Measurements from ENCODE around the gene PIP5K1B.
"Not testable (repeated sequence)": the region's sequence is repeated elsewhere in the genome, so short reads cannot be mapped to it uniquely, and the experiment has no call there.

The PIP5K1B gene

DNA sequence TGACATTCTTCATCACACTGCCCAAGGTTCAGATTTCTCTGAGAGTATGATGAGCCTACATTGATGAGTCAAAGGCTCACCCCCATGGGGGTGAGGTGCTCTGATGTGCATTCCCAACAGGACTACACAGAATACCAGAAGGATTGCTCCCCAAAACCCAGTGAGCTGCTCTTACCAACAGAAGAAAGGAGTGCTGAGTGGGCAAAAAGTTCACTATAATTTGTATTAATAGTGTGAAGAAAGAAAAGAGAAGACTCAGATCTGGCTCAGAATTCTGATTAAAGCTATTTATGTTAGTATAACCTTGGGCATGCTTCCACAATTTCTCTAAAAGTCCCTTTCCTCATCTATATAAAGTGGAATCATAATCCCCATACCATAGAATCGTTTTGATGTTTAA, 262.8 kb downstream of the PIP5K1B start:
- no peak for DNase-seq

DNA sequence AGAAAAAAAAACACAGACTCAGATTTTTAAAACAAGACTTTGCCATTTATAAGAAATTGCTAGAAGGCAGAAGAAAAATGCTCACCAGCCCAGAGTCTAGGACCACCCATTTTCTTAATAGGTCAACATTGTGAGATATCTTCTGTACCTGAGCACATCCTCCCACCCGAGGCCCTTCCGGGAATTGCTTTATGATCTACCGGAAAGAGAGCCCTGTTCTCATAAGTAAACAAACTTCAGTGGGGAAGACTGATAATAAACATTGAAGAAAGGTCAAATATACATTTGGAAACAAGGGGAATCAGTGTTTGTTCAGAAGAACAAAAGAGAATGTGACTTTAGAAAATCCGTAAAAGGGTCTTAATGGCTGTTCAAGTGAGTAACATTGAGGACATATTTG, 264.5 kb downstream of the PIP5K1B start:
- no peak for DNase-seq

DNA sequence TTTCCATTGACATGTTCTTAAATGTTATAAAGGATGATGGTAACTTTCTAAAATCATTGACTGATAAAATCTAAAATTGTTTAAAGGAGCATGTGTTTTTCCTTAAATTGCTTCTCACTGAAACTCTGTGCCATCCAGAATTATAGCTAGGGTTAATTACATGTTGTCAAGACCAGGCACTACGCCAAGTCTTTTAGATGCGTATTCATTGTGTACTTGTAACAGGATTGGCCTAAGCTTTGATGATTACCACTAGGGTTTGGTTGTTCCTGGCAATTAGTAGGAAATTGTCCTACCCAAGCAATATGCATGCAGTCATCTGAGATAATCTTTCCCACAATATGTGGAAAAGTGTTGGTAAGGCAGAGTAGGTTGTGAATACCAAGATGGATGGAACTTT, 265.1 kb downstream of the PIP5K1B start:
- peak; percentile 87 for DNase-seq

DNA sequence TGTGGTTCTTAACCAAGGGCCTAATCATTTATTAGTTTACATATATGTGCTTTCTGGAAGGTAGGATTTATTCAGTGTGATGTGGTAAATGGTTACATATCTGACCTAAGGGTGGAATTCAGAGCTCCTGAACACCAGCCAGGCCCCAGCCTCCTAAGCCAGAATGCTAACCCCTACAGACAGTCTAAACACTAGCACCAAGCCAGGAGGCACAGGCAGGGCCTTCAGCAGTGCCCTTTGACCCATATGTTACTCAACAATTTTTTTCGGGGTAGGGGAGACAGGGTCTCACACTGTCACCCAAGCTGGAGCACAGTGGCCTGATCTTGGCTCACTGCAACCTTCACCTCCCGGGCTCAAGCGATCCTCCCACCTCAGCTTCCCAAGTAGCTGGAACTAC, 268.6 kb downstream of the PIP5K1B start:
- DNase-seq, result no peak

DNA sequence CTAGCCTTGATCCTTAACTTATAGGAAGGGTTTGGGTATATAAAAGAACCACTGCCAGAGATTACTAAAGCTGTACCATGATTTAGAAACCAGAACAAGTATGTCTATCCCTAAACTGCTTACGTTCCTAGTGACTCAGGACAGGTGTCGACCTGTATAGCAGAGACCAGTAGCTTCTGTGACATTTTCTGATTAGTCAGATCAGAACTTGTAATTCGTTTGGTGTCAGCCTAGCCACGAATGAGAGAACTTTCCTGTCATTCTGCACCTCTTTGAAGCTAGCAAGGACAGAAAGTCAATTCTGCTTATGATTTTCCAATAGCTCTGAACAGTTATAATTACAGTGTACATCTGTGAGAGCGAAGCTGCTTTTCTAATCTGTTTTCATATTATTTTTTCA, 269.4 kb downstream of the PIP5K1B start:
- no peak for DNase-seq

DNA sequence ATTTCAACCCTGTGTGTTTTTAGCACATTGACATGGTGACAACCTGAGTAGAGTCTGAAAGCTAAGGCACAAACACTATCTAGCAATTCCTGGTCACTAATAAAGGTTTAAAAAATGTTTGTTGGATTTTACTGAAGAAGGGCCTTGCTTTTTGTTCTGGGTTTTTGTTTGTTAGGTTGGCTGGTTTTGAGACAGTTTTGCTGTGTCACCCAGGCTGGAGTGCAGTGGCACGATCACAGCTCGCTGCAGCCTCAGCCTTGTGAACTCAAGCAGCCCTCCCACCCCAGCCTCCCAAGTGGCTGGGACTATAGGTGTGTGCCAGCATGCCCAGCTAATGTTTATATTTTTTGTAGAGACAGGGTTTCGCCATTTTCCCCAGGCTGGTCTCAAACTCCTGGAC, 269.9 kb downstream of the PIP5K1B start:
- no peak for DNase-seq

DNA sequence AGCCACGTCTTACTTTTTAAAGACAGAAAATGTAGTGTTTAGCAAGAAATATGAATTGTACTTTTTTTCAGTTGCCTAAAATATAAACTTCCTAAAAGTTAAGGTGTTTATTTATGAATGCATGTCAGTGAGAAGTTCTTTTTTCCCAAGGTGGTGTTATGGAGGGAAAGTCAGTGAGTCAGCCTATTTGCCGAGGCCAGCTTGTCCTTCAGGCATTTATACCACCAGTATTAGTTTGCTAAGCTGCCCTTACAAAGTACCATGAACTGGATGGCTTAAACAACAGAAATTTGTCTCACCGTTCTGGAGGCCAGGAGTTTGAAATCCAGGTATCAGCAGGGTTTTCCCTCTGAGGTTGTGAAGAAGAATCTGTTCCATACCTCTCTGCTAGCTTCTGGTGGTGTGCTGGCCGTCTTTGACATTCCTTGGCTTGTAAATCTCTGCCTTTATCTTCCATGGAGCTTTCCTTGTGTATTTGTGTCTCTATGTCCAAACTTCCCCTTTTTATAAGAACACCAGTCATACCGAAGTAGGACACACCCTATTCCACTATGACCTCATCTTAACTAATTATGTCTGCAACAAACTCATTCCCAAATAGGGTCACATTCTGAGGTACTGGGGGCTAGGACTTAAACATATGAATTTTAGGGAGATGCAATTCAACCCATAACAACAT, 270.5 kb downstream of the PIP5K1B start:
- DNase-seq, result no peak

DNA sequence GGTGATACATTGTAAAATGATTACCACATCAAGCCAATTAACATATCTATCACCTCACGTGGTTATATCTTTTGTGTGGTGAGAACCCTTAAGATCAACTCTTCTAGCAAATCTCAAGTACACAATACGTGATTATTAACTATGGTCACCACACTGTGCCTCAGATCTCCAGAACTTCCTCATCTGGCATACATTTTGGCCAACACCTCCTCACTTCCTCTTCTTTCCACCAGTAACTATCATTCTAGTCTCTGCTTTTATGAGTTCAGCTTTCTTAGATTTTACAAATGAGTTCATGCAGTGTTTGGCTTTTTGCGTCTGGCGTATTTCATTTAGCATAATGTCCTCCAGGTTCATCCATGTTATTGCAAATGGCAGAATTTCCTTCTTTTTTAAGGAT, 273.0 kb downstream of the PIP5K1B start:
- DNase-seq, result no peak

DNA sequence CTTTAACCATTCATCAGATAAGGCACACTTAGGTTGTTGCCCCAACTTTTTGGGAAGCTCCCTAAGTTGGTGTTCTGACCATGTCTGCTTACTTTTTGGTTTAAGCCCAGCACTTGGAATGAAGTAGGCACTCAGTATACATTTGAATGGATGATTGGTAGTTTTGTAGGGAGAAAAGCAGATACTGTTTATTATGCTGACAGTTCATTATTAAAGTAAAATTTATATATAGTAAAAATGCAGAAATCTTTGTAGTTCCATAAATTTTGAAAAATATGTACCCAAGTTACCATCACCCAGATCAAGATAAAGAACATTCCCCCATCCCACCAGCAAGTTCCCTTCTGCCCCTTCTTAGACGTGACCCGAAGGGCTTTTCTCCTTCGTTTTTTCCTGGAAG, 273.5 kb downstream of the PIP5K1B start:
- no peak for DNase-seq

DNA sequence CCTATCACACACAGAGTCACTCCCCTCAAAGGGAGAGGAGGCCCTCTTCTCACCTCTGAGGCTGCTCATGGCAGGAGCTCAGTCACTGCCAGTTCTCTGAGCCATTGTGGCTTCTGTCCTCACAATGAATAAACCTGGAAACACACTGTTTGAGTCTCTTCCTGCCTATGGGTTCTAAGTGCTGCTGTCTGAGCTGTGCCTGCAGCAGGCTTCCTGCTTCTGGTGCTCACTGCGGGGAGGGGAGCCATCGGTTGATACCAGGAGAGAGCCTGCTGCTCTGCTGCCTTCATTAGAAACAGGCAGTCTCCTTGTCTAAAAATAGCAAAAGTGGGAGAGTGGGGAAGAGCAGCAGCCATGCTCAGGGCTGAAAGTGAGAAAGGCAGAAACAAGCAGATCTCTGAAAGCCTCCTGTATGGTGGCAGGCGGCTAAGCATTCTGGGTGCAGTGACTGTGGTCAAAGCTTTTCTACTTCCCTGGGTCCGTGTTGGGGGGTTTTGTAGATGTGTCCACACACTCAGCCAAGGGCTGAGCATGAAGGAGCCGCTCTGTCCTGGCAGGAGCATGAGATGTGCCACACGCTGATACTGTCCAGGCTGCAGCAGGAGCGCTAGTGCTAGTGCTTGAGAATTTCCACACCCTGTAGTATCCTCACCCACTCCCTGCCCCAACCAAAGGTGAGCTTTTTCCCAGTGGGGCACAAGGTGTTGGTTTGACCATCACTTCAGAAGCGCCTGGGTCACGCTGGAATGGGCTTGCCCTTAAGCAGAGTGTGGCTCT, 274.7 kb downstream of the PIP5K1B start:
- no peak for DNase-seq

DNA sequence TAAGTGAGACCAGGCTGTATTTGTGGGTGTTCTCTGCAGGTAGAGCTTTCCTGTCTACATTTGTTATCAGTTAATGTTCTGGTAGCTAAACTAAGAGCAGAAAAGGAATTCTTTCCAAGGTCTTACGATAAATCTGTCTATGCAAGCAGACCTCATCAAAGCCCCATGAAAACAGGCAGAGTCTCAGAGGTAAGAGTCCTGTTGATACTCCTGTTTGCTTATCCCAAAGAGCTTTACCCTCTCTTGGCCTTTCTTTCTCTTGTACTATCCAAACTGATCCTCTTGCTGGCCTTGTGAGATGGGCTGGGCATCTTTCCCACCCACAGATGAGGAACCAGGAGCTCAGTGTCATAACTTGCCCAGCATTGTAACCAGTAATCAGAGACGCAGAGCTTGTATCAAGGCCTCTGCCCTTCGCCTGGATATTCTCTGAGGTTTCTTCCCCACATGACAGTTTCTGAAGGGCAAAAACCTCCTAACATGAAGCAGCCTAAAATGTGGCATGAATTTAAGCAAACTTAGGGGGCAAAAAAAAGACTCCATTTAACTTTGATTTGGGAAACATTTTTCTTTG, 275.4 kb downstream of the PIP5K1B start:
- no peak for DNase-seq

DNA sequence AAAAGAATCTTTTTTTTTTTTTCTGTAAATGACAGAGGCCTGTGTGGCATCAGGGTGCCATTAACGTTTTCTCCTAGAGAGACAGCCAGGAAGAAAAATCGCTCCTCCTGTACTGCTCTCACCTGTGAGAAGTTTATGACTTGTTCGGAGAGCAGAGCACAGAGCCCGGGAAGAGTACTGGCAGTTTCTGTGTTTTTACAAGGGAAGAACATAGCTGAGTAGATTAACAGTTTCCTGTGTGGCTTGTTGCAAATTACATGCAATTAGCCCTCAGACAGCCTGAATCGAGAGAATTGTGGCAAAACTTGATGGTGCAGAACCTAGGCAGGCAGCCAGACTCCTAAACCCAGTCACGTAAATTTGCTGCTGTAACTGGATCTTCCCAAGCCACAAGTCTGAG, 276.7 kb downstream of the PIP5K1B start:
- DNase-seq, result peak; percentile 36

DNA sequence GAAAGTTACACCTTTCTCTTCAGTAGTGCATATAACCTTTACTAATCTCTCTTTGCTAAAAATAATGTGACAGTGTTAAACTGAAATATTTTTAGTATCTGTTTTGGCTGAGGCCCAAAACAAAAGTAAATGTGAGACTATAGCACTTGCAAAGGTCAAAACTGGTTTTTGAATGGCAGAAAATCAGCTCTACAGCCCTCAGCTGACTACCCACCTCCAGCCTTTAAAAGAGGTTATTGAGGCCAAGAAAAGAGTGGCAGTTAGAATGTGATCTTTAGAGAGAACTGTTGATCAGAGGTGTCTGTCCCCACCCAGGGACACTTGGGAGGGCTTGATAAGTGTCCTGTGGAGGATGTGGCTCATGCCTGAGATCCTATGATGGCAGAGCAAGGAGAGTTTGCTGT, 278.0 kb downstream of the PIP5K1B start:
- no peak for DNase-seq

DNA sequence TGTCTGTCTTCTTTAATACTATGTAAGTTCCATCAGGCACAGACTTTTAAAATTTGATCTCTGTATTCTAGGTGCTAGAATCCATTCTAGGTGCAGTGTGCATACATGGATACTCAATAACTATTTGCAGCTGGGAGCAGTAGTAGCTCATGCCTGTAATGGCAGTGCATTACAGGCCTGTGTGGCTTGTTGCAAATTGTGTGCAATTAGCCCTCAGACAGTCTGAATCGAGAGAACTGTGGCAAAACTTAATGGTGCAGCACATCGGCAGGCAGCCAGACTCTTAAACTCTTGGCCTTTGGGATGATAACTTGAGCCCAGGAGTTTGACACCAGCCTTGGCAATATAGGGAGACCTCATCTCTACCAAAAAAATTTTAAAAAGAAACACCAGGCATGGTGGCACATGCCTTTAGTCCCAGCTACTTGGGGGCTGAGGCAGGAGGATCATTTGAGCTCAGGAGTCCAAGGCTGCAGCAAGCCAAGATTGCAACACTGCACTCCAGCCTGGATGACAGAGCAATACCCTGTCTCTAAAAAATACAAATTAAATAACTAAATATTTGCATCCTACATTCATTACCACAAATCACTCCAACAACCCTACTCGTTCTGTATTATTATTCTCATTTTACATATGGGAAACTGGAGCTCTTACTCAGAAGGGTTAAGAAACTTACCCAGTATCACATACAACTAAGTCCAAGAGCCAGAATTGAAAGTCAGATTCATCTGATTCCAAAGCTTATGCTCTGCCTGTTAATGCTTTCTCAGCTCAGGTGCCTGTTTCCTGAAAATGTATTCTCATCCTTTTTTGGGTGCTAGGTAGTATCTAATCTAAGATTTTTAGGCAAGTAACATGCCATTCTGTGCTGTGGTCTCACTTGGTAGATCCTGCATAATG, 278.7 kb downstream of the PIP5K1B start:
- DNase-seq, result peak; percentile 10

DNA sequence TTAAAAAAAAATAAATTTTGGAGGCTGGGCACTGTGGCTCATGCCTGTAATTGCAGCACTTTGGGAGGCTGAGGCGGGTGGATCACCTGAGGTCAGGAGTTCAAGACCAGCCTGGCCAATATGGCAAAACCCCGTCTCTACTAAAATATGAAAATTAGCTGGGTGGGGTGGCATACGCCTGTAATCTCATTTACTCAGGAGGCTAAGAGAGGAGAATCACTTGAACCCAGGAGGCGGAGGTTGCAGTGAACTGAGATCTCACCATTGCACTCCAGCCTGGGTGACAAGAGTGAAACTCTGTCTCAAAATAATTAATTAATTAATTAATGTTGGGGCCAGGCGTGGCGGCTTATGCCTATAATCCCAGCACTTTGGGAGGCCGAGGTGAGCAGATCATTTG, 281.9 kb downstream of the PIP5K1B start:
- DNase-seq, result not testable (repeated sequence)

DNA sequence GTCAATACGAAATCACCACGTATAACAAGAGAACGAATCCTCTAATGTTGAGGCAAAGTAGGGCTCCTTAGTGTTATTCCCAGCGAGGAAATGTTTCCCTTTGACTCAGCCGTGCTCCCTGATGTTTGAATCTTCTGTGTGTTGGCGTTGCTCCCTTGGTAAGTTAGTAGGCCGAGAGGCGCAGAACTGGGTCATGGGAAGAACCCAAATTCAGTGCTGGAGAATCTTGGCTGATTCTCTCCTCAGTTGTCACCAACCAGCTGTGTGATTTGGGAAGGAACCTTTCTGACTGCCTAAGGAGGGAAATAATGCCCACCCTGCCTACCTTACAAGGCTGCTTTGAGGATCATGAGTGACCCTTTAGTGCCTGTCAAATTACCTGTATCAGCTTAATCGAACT, 286.4 kb downstream of the PIP5K1B start:
- DNase-seq, result no peak

DNA sequence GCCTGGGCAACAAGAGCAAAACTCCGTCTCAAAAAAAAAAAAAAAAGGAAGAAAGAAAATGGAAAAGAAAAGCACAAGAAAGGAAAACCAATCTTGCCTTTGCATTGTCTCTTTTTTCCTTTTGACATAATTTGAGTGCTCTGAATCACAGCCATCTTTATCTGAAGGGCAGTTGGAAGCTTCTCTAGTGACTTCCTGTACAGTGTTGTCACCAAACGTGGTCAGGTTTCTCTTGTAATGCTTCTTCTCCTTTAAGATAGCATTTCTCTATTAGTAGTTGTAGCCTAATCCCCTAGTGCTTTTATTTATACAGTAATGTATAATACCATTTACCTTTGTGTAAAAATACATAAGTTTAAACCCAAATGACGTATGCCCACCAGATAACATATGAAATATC, 290.7 kb downstream of the PIP5K1B start:
- DNase-seq, result no peak

DNA sequence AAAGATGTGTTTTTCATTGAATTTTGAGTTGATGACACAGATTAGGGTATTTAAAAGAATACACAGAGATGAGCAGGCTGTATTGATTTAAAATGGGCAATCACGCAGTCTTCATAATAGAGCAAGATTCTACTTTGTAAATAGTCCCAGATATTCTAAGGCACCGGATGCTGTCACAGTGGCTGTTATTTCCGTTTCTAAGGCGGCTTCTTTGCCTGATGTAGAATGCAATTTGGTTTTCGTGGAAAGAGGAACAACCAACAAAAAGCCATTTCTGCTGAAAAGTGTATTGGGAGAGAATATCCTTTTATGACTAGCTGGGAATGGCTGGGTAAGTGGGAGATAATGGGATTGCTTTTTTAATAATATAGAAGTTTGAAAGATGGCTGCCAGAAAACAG, 291.4 kb downstream of the PIP5K1B start:
- no peak for DNase-seq

DNA sequence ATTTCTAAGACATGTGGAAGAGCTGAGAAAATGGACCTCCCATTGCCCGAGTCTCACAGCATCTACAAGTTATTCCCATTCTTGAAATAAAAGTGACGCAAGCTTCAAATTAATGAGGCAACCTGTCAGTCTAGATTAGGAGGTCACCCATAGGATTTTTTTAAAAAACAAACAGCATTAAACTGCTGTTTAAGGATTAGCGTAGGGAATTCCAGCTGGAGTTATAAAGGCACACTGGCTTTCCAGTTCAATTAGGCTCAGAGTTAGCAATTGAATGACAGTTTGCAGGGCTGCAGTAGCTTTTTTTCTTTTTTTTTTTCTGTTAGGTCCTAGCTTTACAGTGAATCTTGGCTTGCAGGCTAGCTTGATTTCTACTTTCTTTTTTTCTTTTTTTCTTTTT, 292.6 kb downstream of the PIP5K1B start:
- no peak for DNase-seq

DNA sequence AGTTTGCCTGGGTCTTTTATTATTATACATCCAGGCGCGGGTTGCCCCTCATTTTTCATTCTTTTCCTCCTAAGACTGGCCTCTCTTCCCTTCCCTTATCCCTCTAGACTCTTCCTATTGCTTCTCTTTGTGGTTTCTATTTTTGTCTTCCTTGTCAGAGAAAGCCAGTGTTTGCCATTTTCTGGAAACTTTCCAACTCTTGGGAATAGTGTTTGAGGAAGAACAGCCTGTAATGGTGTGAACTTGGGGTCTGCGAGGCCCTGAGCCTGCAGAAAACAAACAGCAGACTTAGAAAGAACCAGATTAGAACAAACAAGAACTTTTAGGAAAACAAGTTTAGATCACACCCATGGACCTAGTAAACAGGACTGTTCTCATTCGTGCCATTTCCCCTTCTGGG, 293.3 kb downstream of the PIP5K1B start:
- DNase-seq, result no peak

DNA sequence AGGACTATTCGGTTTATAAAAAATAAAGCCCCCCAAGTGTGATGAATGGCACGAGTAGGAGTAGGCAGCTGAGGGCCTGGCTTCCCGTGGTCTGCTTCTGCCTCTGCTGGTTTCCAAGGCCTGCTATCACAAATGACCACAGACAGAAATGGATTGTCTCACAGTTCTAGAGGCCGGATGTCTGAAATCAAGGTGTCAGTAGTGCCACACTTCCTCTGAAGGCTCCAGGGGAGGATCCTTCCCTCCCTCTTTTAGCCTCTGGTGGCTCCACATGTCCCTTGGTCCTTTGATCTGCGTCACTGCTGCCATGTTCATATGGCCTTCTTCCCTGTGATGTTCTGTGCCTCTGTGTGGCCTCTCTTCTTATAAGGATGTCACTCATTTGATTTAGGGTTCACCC, 293.8 kb downstream of the PIP5K1B start:
- DNase-seq, result no peak

DNA sequence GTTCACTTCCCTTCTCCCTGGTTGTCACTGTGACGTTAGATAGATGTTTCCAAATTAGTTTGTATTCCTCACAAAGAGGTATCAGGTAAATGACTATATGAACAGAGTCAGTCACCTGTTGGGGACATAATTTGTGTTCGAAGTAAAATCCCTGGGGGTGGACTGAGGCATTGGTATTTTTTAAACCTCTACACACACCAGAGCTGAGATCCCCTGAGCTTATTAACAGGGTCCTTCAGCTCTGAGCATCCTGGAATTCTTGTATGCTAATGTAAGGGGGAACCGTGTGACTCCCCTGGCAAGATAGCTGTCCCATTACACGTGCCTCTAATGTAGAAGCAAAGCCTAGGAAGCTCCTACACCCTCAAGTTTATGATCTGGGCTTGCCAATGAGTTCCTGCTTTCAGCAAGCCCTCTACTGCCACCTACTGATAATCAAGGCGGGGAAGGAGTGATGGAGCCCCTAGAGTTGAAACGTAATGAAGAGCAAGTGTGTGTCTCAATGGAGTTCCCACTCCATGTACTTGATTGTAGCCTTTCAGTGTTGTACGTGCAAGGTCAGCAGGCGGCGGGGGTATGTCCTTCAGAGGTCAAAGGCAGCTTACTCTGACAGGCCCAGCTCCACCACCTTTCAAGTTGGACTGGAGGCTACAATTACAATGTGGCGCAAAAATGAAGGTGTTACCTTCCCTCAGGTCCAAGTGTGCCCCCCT, 294.5 kb downstream of the PIP5K1B start:
- peak; percentile 73 for DNase-seq

DNA sequence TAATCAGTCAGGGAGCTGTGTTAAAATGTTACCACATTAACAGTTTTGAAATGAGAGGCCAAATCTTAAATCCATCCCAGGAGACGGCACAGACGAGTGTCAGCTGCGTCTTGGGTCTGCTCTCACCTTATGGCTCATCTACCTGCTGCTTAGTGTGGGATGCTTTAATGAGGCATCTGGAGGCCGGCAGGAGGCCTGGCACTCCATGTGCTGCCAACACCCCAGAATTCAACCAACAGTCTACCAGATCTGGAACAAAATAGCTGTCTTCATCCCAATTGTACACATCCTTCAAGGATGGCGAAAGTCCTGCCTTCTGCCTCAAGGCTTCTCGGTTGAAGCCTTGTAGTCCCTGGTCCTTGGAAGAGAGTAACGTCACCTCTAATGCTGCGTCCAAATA, 296.9 kb downstream of the PIP5K1B start:
- no peak for DNase-seq

All from NCI-H1436 (cell line).